ENCODE data around the gene UMAD1.

DNA sequence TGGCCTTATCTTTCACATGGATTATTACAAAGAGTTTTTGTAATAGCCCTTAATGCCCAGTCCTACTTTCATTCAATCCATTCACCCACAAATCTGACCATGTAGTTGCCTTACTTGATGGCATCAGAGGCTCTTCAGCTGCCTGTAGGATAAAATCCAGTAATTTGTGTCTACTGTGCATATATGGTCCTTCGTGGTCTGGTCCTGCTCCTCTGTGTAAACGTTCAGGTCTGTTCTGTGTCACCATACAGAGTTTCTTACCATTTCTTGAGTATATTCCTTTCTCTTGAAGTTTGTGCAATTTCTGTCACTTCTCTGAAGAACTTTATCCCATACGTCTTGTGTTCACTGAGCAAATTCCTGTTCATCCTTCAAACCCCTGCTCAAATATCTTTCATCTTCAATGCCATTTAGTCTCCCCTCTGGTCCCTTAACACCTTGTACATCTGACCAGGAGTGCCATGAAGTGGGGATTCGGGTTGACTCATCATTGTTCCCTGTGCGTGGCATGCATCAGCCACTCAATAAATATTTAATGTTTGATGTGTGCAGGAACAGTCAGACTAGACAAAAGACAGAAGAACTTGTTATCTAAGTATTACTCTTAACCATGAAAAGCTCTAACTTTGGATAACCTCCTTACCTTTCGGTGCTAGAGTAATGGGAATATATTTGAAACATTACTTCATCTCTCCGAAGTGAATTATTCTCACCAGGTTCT, 176.4 kb downstream of the UMAD1 start:
- TF ChIP-seq, protein P1, sequence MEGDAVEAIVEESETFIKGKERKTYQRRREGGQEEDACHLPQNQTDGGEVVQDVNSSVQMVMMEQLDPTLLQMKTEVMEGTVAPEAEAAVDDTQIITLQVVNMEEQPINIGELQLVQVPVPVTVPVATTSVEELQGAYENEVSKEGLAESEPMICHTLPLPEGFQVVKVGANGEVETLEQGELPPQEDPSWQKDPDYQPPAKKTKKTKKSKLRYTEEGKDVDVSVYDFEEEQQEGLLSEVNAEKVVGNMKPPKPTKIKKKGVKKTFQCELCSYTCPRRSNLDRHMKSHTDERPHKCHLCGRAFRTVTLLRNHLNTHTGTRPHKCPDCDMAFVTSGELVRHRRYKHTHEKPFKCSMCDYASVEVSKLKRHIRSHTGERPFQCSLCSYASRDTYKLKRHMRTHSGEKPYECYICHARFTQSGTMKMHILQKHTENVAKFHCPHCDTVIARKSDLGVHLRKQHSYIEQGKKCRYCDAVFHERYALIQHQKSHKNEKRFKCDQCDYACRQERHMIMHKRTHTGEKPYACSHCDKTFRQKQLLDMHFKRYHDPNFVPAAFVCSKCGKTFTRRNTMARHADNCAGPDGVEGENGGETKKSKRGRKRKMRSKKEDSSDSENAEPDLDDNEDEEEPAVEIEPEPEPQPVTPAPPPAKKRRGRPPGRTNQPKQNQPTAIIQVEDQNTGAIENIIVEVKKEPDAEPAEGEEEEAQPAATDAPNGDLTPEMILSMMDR (IDR thresholded peaks at IDR 0.05; ENCODE audit: insufficient read depth, low read length), result no peak
- TF ChIP-seq, protein P2, sequence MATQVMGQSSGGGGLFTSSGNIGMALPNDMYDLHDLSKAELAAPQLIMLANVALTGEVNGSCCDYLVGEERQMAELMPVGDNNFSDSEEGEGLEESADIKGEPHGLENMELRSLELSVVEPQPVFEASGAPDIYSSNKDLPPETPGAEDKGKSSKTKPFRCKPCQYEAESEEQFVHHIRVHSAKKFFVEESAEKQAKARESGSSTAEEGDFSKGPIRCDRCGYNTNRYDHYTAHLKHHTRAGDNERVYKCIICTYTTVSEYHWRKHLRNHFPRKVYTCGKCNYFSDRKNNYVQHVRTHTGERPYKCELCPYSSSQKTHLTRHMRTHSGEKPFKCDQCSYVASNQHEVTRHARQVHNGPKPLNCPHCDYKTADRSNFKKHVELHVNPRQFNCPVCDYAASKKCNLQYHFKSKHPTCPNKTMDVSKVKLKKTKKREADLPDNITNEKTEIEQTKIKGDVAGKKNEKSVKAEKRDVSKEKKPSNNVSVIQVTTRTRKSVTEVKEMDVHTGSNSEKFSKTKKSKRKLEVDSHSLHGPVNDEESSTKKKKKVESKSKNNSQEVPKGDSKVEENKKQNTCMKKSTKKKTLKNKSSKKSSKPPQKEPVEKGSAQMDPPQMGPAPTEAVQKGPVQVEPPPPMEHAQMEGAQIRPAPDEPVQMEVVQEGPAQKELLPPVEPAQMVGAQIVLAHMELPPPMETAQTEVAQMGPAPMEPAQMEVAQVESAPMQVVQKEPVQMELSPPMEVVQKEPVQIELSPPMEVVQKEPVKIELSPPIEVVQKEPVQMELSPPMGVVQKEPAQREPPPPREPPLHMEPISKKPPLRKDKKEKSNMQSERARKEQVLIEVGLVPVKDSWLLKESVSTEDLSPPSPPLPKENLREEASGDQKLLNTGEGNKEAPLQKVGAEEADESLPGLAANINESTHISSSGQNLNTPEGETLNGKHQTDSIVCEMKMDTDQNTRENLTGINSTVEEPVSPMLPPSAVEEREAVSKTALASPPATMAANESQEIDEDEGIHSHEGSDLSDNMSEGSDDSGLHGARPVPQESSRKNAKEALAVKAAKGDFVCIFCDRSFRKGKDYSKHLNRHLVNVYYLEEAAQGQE (IDR thresholded peaks at IDR 0.05; ENCODE audit: insufficient replicate concordance, low read depth), result no peak
- no peak for TF ChIP-seq POLR2AphosphoS5 (IDR thresholded peaks at IDR 0.05; ENCODE audit: low read depth)

Measured in HL-60 (cell line).